ENCODE results near the gene DNM2. TPM values are rescaled to one million over a fixed set of nuclear protein-coding genes. Genes with fewer than 3 reads are reported as not detected.
A peak's percentile ranks its signal among the peaks of the same experiment; 100 is the strongest.

Gene DNM2
- total and polyA plus RNA-seq, 2 of the 13 experiments (the other 11 are each of a cell fraction or from before 2014, with no cell fraction given), result 41.7 to 59.8 TPM

DNA sequence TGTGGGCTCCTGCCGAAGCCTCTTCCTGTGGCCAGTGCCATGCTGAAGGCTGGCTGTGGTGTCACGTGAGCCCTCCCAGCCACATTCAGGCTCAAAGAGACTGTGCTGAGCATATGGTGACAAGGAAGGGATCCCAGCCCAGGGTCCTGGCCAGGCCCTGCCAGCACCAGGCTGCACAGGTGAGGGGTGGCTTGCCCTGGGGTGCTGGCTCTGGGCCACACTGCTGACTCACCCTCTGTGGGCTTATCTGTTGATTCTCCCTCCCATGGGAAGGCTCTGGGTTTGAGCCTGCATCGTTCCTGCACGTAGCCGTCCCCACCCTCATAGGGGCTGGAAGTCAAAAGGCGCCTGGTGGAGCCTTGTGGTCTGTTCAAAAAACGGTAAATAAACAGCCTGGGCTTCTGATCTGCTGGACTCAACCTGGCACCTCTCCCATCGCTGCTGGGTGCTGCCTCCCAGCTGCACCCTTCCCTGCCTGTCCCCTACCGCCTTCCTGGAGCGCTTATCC lies 31.1 kb downstream of the DNM2 start (continued):
- TF ChIP-seq, protein P1, sequence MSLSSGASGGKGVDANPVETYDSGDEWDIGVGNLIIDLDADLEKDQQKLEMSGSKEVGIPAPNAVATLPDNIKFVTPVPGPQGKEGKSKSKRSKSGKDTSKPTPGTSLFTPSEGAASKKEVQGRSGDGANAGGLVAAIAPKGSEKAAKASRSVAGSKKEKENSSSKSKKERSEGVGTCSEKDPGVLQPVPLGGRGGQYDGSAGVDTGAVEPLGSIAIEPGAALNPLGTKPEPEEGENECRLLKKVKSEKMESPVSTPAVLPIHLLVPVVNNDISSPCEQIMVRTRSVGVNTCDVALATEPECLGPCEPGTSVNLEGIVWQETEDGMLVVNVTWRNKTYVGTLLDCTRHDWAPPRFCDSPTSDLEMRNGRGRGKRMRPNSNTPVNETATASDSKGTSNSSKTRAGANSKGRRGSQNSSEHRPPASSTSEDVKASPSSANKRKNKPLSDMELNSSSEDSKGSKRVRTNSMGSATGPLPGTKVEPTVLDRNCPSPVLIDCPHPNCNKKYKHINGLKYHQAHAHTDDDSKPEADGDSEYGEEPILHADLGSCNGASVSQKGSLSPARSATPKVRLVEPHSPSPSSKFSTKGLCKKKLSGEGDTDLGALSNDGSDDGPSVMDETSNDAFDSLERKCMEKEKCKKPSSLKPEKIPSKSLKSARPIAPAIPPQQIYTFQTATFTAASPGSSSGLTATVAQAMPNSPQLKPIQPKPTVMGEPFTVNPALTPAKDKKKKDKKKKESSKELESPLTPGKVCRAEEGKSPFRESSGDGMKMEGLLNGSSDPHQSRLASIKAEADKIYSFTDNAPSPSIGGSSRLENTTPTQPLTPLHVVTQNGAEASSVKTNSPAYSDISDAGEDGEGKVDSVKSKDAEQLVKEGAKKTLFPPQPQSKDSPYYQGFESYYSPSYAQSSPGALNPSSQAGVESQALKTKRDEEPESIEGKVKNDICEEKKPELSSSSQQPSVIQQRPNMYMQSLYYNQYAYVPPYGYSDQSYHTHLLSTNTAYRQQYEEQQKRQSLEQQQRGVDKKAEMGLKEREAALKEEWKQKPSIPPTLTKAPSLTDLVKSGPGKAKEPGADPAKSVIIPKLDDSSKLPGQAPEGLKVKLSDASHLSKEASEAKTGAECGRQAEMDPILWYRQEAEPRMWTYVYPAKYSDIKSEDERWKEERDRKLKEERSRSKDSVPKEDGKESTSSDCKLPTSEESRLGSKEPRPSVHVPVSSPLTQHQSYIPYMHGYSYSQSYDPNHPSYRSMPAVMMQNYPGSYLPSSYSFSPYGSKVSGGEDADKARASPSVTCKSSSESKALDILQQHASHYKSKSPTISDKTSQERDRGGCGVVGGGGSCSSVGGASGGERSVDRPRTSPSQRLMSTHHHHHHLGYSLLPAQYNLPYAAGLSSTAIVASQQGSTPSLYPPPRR (CRISPR knock-in tag; IDR thresholded peaks at IDR 0.05; ENCODE audit: borderline replicate concordance), result peak; percentile 54; the same call in 1 of the 2 replicates
- TF ChIP-seq PPARG (CRISPR knock-in tag; conservative IDR thresholded peaks at IDR 0.05) (no peak), ZNF24 (IDR thresholded peaks at IDR 0.05) (no peak), MAX (IDR thresholded peaks at IDR 0.05) (peak; percentile 53), TP53 (CRISPR knock-in tag; conservative IDR thresholded peaks at IDR 0.05) (no peak; the same call in 1 of the 2 replicates), NFE2 (CRISPR knock-in tag; IDR thresholded peaks at IDR 0.05) (peak; percentile 70; the same call in 1 of the 2 replicates), ZNF276 (CRISPR knock-in tag; IDR thresholded peaks at IDR 0.05; ENCODE audit: low read depth) (no peak), ZNF644 (CRISPR knock-in tag; IDR thresholded peaks at IDR 0.05; ENCODE audit: low read depth) (peak; percentile 35; the same call in 1 of the 2 replicates), ZNF850 (CRISPR knock-in tag; conservative IDR thresholded peaks at IDR 0.05) (no peak), ZNF720 (CRISPR knock-in tag; IDR thresholded peaks at IDR 0.05) (no peak), ZBTB10 (CRISPR knock-in tag; IDR thresholded peaks at IDR 0.05; ENCODE audit: borderline replicate concordance) (peak; percentile 65; the same call in 1 of the 2 replicates), PHF5A (CRISPR knock-in tag; IDR thresholded peaks at IDR 0.05; ENCODE audit: low read depth, unreplicated experiment) (peak; percentile 46), SYNCRIP (IDR thresholded peaks at IDR 0.05; ENCODE audit: insufficient read depth, low read depth, low read length) (no peak), DRAP1 (CRISPR knock-in tag; IDR thresholded peaks at IDR 0.05) (peak; percentile 39; the same call in 1 of the 2 replicates), TBP (CRISPR knock-in tag; IDR thresholded peaks at IDR 0.05) (no peak), ZNF660 (CRISPR knock-in tag; IDR thresholded peaks at IDR 0.05; ENCODE audit: borderline replicate concordance, low read depth) (no peak), HOMEZ (CRISPR knock-in tag; IDR thresholded peaks at IDR 0.05; ENCODE audit: low read depth) (peak; percentile 25; the same call in 1 of the 2 replicates), KLF6 (CRISPR knock-in tag; IDR thresholded peaks at IDR 0.05) (no peak), ZFX (CRISPR knock-in tag; IDR thresholded peaks at IDR 0.05; ENCODE audit: low read depth) (peak; percentile 69)

Data from HepG2 (cell line).